Gastrocnemius medialis (tissue), 4 donors: ENCODE data around the gene SNTG2. TPM values are rescaled to one million over a fixed set of nuclear protein-coding genes. Genes with fewer than 3 reads are reported as not detected.

ENCODE experiments used
- ATAC-seq, 2 donors: fragments of 150-250 bp; one replicate each; pipeline ENCODE4 v1.9.1; 2016
- DNase-seq, 2 donors: peaks; one replicate each; pipeline ENCODE4 v3.0.0-alpha.2; 2019
- H3K27ac ChIP-seq, 4 donors: fragments of 200-600 bp; sonication (generic); 1 replicate in 1 of 4; 2 replicates in 3 of 4; pipeline ENCODE4 v1.5.1; 2016 to 2018; ENCODE audit warnings: mild to moderate bottlenecking in 2 of 4, moderate library complexity in 1 of 4
- H3K27me3 ChIP-seq, 3 donors: fragments of 200-600 bp; sonication (generic) in 2 of 3; 1 replicate in 1 of 3; 2 replicates in 2 of 3; pipeline versions ENCODE4 v1.5.1 to v1.6.0; 2016 to 2019; ENCODE audit warnings: mild to moderate bottlenecking in 1 of 3, moderate library complexity in 1 of 3
- H3K36me3 ChIP-seq, 2 donors: fragments of 200-600 bp; sonication (generic) in 1 of 2; one replicate each; pipeline ENCODE4 v1.5.1; 2017 to 2018
- H3K4me1 ChIP-seq, 2 donors: fragments of 200-600 bp; sonication (generic) in 1 of 2; one replicate each; pipeline ENCODE4 v1.5.1; 2016 to 2017; ENCODE audit warnings: mild to moderate bottlenecking in 2 of 2
- H3K4me3 ChIP-seq, 4 donors: fragments of 200-600 bp; sonication (generic) in 3 of 4; 1 replicate in 1 of 4; 2 replicates in 3 of 4; pipeline ENCODE4 v1.5.1; 2016 to 2019; ENCODE audit warnings: mild to moderate bottlenecking in 2 of 4
- H3K9me3 ChIP-seq, 3 donors: fragments of 200-600 bp; sonication (generic) in 2 of 3; 1 replicate in 1 of 3; 2 replicates in 2 of 3; pipeline ENCODE4 v1.5.1; 2016 to 2019
- CTCF ChIP-seq, 5 experiments: fragments of 450-650 bp in 3 of 5; fragments of 200-600 bp in 2 of 5; sonication (generic) in 2 of 5; IDR thresholded peaks in 4 of 5; conservative IDR thresholded peaks in 1 of 5; 1 replicate in 4 of 5; 2 replicates in 1 of 5; pipeline ENCODE4 v1.5.1; 2016 to 2019; ENCODE audit warnings: antibody characterized with exemption in 5 of 5, mild to moderate bottlenecking in 3 of 5, moderate library complexity in 3 of 5
- POLR2A ChIP-seq, 2 donors: fragments of 450-650 bp; IDR thresholded peaks; one replicate each; pipeline ENCODE4 v1.6.1; 2017; ENCODE audit warnings: antibody characterized with exemption in 2 of 2, mild to moderate bottlenecking in 2 of 2, moderate library complexity in 2 of 2
- in situ Hi-C, 4 donors: fragments of 200-750 bp; cut with MboI; loops; one replicate each; pipeline versions ENCODE4 v1.15.0 to v1.8.0; 2017; ENCODE audit warnings: low sequenced_read_pairs in 4 of 4
- intact Hi-C: fragments of 100-400 bp; cut with DNase I; formaldehyde crosslinking; loops from one replicate; pipeline ENCODE4 v1.15.1; 2023; ENCODE audit warnings: low total_unique reads
- total RNA-seq, 4 donors: library from RNA; depleted of rRNA; stranded (reverse); fragments of >200 nt; gene quantifications; one replicate each; pipeline versions ENCODE4 v1.1.0 to v1.2.3, GENCODE V29; 2016

SNTG2 gene
- total RNA-seq, 4 donors from 2014 or later, result 0.55 to 1.0 (median 0.92) TPM; not detected in 1

GRCh38 chr2:1238598-1239138 is 288.0 kb downstream of the SNTG2 start:
- Histone ChIP-seq H3K27me3 (no peaks in the 10 kb centered on the region), H3K9me3 (no peaks in the 10 kb centered on the region), H3K4me3 (no peak overlapping the region), H3K4me1 (no peaks in the 10 kb centered on the region), H3K36me3 (no peaks in the 10 kb centered on the region), H3K27ac (no peak overlapping the region)
- in situ Hi-C loops, result no loop called here
- TF ChIP-seq POLR2A (IDR thresholded peaks at IDR 0.05), result no peak
- no peak for TF ChIP-seq CTCF (IDR thresholded peaks at IDR 0.05 in 4 of 5, conservative IDR thresholded peaks at IDR 0.05 in 1 of 5)
- ATAC-seq (no peak), DNase-seq (no peak)
- intact Hi-C loops, result no loop called here

GRCh38 chr2:1245193-1245592 is 294.5 kb downstream of the SNTG2 start:
- DNase-seq (no peak), ATAC-seq (peak in 1 of 2 donors; percentile 62)
- in situ Hi-C loops, result no loop called here
- Histone ChIP-seq H3K4me3 (no peak overlapping the region), H3K27ac (peak overlapping the region; percentile 55 to 62 (median 57)), H3K4me1 (no peaks in the 10 kb centered on the region), H3K9me3 (no peaks in the 10 kb centered on the region), H3K27me3 (no peaks in the 10 kb centered on the region), H3K36me3 (no peaks in the 10 kb centered on the region)
- TF ChIP-seq CTCF (IDR thresholded peaks at IDR 0.05 in 4 of 5, conservative IDR thresholded peaks at IDR 0.05 in 1 of 5) (no peak), POLR2A (IDR thresholded peaks at IDR 0.05) (no peak)
- intact Hi-C loops, result no loop called here

GRCh38 chr2:1246239-1246638 is 295.6 kb downstream of the SNTG2 start:
- no peak for TF ChIP-seq CTCF (IDR thresholded peaks at IDR 0.05 in 4 of 5, conservative IDR thresholded peaks at IDR 0.05 in 1 of 5)
- no peak for TF ChIP-seq POLR2A (IDR thresholded peaks at IDR 0.05)
- intact Hi-C loops (no loop called here), in situ Hi-C loops (no loop called here)
- H3K4me3 ChIP-seq, result no peak overlapping the region
- DNase-seq (no peak), ATAC-seq (no peak)
- H3K27ac ChIP-seq, result peak overlapping the region; percentile 55 to 62 (median 57)
- H3K27me3 ChIP-seq, result no peaks in the 10 kb centered on the region
- no peaks in the 10 kb centered on the region for H3K36me3 ChIP-seq
- no peaks in the 10 kb centered on the region for H3K4me1 ChIP-seq
- no peaks in the 10 kb centered on the region for H3K9me3 ChIP-seq

- ATAC-seq (no peak), DNase-seq (no peak)
- H3K4me3 ChIP-seq, result no peak overlapping the region
- in situ Hi-C loops, result no loop called here
- peak overlapping the region in 2 of 4 donors; percentile 57 to 62 for H3K27ac ChIP-seq
- no peaks in the 10 kb centered on the region for H3K27me3 ChIP-seq
- H3K36me3 ChIP-seq, result no peaks in the 10 kb centered on the region
- TF ChIP-seq POLR2A (IDR thresholded peaks at IDR 0.05) (no peak), CTCF (IDR thresholded peaks at IDR 0.05 in 4 of 5, conservative IDR thresholded peaks at IDR 0.05 in 1 of 5) (no peak)
- H3K9me3 ChIP-seq, result no peaks in the 10 kb centered on the region
- no peaks in the 10 kb centered on the region for H3K4me1 ChIP-seq
- intact Hi-C loops, result no loop called here
Measured at GRCh38 chr2:1246991-1247390, 296.3 kb downstream of the SNTG2 start.

- Histone ChIP-seq H3K4me1 (no peaks in the 10 kb centered on the region), H3K36me3 (no peaks in the 10 kb centered on the region), H3K27ac (no peak overlapping the region), H3K27me3 (no peaks in the 10 kb centered on the region), H3K9me3 (no peaks in the 10 kb centered on the region), H3K4me3 (no peak overlapping the region)
- TF ChIP-seq CTCF (IDR thresholded peaks at IDR 0.05 in 4 of 5, conservative IDR thresholded peaks at IDR 0.05 in 1 of 5), result no peak
- TF ChIP-seq POLR2A (IDR thresholded peaks at IDR 0.05), result no peak
- DNase-seq (no peak), ATAC-seq (no peak)
- intact Hi-C loops (no loop called here), in situ Hi-C loops (no loop called here)
Measured at GRCh38 chr2:1248187-1248586, 297.5 kb downstream of the SNTG2 start.
